Measurements from ENCODE around the gene CALM3. TPM values are rescaled to one million over a fixed set of nuclear protein-coding genes. Genes with fewer than 3 reads are reported as not detected.

Gene CALM3
- total and polyA plus RNA-seq, 8 donors, result 178 to 478 (median 351) TPM

DNA sequence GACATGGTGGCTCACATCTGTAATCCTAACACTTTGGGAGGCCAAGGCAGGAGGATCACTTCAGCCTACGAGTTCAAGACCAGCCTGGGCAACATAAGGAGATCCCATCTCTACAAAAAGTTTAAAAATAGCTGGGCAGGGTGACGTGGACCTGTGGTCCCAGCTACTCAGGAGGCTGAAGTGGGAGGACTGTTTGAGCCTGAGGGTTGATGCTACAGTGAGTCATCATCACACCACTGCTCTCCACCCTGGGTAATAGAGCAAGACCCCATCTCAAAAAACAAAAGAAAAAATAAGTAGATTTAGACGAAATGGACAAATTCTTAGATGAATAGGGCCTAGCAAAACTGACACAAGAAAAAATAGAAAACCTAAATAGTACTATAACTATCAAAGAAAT is 45.3 kb downstream of the CALM3 start:
- ATAC-seq (no peak), DNase-seq (peak in 1 of 4 donors; percentile 1)
- no peaks in the 10 kb centered on the region for H3K36me3 ChIP-seq
- intact Hi-C loops (cut with DNase I), result no loop called here
- TF ChIP-seq, protein P1, sequence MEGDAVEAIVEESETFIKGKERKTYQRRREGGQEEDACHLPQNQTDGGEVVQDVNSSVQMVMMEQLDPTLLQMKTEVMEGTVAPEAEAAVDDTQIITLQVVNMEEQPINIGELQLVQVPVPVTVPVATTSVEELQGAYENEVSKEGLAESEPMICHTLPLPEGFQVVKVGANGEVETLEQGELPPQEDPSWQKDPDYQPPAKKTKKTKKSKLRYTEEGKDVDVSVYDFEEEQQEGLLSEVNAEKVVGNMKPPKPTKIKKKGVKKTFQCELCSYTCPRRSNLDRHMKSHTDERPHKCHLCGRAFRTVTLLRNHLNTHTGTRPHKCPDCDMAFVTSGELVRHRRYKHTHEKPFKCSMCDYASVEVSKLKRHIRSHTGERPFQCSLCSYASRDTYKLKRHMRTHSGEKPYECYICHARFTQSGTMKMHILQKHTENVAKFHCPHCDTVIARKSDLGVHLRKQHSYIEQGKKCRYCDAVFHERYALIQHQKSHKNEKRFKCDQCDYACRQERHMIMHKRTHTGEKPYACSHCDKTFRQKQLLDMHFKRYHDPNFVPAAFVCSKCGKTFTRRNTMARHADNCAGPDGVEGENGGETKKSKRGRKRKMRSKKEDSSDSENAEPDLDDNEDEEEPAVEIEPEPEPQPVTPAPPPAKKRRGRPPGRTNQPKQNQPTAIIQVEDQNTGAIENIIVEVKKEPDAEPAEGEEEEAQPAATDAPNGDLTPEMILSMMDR (IDR thresholded peaks at IDR 0.05), result no peak
- H3K4me1 ChIP-seq, result peaks cover 0 to 5% of the 10 kb centered on the region in 2 donors
- H3K9me3 ChIP-seq, result no peaks in the 10 kb centered on the region
- no peak overlapping the region for H3K4me3 ChIP-seq
- H3K27ac ChIP-seq, result no peak overlapping the region
- H3K27me3 ChIP-seq, result peaks cover 32 to 88% of the 10 kb centered on the region in 2 donors

DNA sequence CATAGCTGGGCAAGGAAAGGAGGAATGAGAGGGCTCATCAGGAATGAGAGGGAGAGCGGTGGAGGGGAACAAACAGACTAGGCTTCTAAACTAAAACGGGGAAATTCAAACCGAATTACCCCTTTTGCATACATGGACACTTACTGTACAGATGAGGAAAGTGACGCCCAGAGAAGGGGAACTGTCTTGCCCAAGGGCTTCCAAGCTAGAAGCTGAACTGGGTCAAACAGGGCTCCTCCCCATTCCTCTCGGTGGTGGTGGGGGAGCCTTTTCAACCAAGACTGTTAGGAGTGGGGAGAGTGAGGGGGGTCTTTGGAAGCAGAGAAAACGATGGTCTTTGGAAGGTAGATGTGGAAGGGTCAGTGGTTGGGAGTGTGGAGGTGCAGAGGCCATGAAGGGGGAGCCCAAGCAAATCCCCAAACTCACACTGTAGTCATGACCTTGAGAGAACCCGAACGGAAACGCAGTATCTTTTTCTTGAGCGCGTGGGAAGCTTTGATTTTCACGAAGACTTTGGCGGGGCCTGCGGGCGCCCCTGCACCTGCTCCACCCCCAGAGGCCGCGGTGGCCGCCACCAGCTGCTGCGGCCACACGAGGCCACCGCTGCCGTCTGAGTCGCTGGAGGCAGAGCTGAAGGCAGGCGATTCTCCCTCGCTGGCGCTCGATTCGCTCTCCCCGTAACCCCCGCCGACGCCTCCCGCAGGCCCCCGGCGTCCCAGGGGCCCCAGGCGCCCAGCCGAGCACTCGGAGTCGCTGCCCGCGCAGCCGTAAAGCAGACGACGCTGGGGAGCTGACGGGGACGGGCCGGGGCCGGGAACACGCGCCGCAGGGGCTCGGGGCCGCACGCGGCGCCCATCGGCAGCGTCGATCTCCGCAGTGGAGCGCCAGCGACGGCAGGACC is 47.2 kb downstream of the CALM3 start:
- no peak overlapping the region for H3K4me3 ChIP-seq
- H3K4me1 ChIP-seq, result peaks cover 0 to 5% of the 10 kb centered on the region in 2 donors
- H3K27ac ChIP-seq, result no peak overlapping the region
- H3K36me3 ChIP-seq, result no peaks in the 10 kb centered on the region
- peak in 1 of 4 donors; percentile 49 for DNase-seq
- H3K9me3 ChIP-seq, result no peaks in the 10 kb centered on the region
- peak; percentile 42 for ATAC-seq
- intact Hi-C loops (cut with DNase I), result no loop called here
- TF ChIP-seq, protein P1 (IDR thresholded peaks at IDR 0.05), result no peak
- H3K27me3 ChIP-seq, result peaks cover 32 to 92% of the 10 kb centered on the region in 2 donors

DNA sequence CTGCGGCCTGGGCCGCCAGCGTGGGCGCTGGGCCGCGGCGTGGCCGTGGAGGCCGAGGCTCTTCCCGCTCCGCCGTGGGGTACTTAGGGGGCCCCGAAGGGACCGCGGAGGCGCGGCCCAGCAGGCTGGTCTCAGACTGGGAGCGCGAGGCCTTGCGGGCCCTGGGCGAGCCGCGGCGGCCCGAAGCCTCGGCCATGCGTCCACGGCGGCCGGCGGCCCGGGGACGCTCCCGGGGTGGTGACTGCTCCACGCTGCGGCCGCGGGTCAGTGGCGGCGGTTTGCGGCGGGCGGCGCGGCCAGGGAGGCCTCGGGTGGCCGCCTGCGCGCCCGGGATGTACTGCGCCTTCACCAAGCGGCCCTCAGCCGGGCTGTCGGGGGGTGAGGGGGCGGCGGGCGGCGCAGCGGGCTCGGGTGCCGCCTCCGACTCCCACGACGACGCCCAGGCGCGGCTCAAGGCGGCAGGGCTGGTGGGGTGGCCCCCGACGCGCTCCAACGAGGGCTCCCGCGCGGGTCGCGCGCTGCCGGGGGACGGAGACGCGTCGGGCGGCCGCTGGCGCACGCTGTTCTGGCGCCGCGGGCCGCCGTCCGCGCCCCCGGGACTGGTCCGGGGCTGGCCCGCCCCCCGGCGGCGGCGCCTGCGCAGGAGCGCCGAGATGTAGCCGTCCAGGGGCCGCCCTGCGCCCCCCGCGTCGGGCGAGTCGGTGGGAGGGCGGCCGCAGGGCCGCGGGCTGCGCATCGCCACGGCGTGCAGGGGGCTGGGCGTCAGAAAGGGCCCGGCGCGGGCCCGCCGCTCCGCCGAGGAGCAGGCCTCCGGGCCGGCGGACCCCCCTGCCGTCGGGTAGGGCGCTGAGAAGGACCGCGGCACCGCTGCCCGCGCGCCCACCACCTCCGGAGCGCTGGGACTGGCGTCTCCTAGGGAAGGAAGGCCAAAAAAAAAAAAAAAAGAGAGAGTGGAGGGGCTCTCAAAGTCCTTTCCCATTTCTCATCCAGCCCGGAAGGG is 48.1 kb downstream of the CALM3 start:
- peak in 1 of 4 donors; percentile 56 for DNase-seq
- Histone ChIP-seq H3K27ac (no peak overlapping the region), H3K4me3 (no peak overlapping the region), H3K9me3 (no peaks in the 10 kb centered on the region), H3K27me3 (peaks cover 32 to 96% of the 10 kb centered on the region in 2 donors), H3K36me3 (no peaks in the 10 kb centered on the region), H3K4me1 (peaks cover 0 to 5% of the 10 kb centered on the region in 2 donors)
- no peak for ATAC-seq
- TF ChIP-seq, protein P1 (IDR thresholded peaks at IDR 0.05), result no peak
- intact Hi-C loops (cut with DNase I), result no loop called here

DNA sequence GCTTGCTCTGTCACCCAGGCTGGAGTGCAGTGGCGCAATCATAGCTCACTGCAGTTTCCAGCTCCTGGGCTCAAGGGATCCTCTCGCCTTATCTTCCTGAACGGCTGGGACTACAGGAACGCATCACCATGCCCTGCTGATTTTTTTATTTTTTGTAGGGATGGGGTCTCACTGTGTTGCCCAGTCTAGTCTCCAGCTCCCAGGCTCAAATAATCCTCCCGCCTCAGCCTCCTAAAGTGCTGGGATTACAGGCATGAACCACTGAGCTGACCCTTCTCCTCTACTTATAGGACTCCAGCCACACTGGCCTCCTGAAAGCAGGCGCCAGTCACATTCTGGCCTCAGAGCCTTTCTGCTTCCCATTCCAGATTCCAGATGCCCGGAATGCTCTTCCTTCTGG is 49.3 kb downstream of the CALM3 start:
- H3K4me1 ChIP-seq, result peaks cover 0 to 5% of the 10 kb centered on the region in 2 donors
- peaks cover 32 to 96% of the 10 kb centered on the region in 2 donors for H3K27me3 ChIP-seq
- TF ChIP-seq, protein P1 (IDR thresholded peaks at IDR 0.05), result no peak
- DNase-seq (peak in 1 of 4 donors; percentile 1), ATAC-seq (no peak)
- no peaks in the 10 kb centered on the region for H3K9me3 ChIP-seq
- intact Hi-C loops (cut with DNase I), result no loop called here
- no peaks in the 10 kb centered on the region for H3K36me3 ChIP-seq
- no peak overlapping the region for H3K27ac ChIP-seq
- H3K4me3 ChIP-seq, result no peak overlapping the region

All from left lung (tissue), 10 donors.